WTC11 (cell line): ENCODE measurements around the gene HES3. TPM values are rescaled to one million over a fixed set of nuclear protein-coding genes. Genes with fewer than 3 reads are reported as not detected.

Experiments used
- ATAC-seq: fragments of 200-7000 bp; cut with Tn5 transposase; 2 replicates; pipeline ENCODE4 v1.10.0; 2021; ENCODE audit warnings: mild to moderate bottlenecking, moderate library complexity
- CTCF ChIA-PET: fragments of 300-600 bp; sonication (Branson Sonifier 250); formaldehyde crosslinking; loops from one replicate; lab custom pipeline; 2021; ENCODE audit warnings: antibody characterized with exemption; lab: Charles Lee
- POLR2A ChIA-PET: fragments of 350-600 bp; sonication (Branson Sonifier 250); formaldehyde crosslinking; loops from one replicate; lab custom pipeline; 2021; ENCODE audit warnings: antibody characterized with exemption; lab: Charles Lee
- DNase-seq: peaks from one replicate; pipeline ENCODE4 v3.0.0; 2021; ENCODE audit warnings: low spot score
- H3K27ac Mint-ChIP-seq: 2 replicates; pipeline ENCODE4 v1.8.0; 2021; ENCODE audit warnings: mixed read lengths
- H3K27me3 Mint-ChIP-seq: 2 replicates; pipeline ENCODE4 v1.8.0; 2021; ENCODE audit warnings: low read depth, mild to moderate bottlenecking, moderate library complexity, mixed read lengths
- H3K36me3 Mint-ChIP-seq: 2 replicates; pipeline ENCODE4 v1.8.0; 2021; ENCODE audit warnings: mixed read lengths
- H3K4me1 Mint-ChIP-seq: 2 replicates; pipeline ENCODE4 v1.8.0; 2022; ENCODE audit warnings: mixed read lengths
- H3K4me3 Mint-ChIP-seq: 2 replicates; pipeline ENCODE4 v1.8.0; 2021; ENCODE audit warnings: mild to moderate bottlenecking, moderate library complexity, mixed read lengths
- H3K9me3 Mint-ChIP-seq: 2 replicates; pipeline ENCODE4 v1.8.0; 2021; ENCODE audit warnings: mixed read lengths
- EMX1 ChIP-seq: fragments of 250-450 bp; sonication (Bioruptor Pico); IDR thresholded peaks from 2 replicates; pipeline ENCODE4 v1.8.0; 2021; ENCODE audit warnings: mild to moderate bottlenecking
- FOXJ3 ChIP-seq: sonication (generic); formaldehyde crosslinking; IDR thresholded peaks from 2 replicates; pipeline ENCODE4 v1.9.0; 2021; ENCODE audit warnings: missing genetic modification reagents, mild to moderate bottlenecking, borderline replicate concordance
- HMGA2 ChIP-seq: fragments of 250-450 bp; sonication (Bioruptor Pico); IDR thresholded peaks from 2 replicates; pipeline ENCODE4 v1.4.0; 2021; ENCODE audit warnings: mild to moderate bottlenecking, moderate library complexity
- IRF2 ChIP-seq: sonication (generic); formaldehyde crosslinking; IDR thresholded peaks from 2 replicates; pipeline ENCODE4 v1.8.0; 2022; ENCODE audit warnings: low read depth, missing genetic modification reagents, borderline replicate concordance
- NR2C2 ChIP-seq: sonication (generic); formaldehyde crosslinking; IDR thresholded peaks from 2 replicates; pipeline ENCODE4 v1.8.0; 2022; ENCODE audit warnings: mild to moderate bottlenecking, missing genetic modification reagents
- NR3C1 ChIP-seq: sonication (generic); formaldehyde crosslinking; conservative IDR thresholded peaks from 2 replicates; pipeline ENCODE4 v1.8.1; 2023; ENCODE audit warnings: low read depth, mild to moderate bottlenecking, missing genetic modification reagents
- RELA ChIP-seq: sonication (generic); formaldehyde crosslinking; IDR thresholded peaks from 2 replicates; pipeline ENCODE4 v1.8.1; 2022; ENCODE audit warnings: missing genetic modification reagents, mild to moderate bottlenecking, borderline replicate concordance
- SP1 ChIP-seq: sonication (generic); formaldehyde crosslinking; conservative IDR thresholded peaks from 2 replicates; pipeline ENCODE4 v1.8.1; 2022; ENCODE audit warnings: missing genetic modification reagents
- TEAD1 ChIP-seq: sonication (generic); formaldehyde crosslinking; IDR thresholded peaks from 2 replicates; pipeline ENCODE4 v1.8.0; 2022; ENCODE audit warnings: mild to moderate bottlenecking, missing genetic modification reagents
- TEAD4 ChIP-seq: sonication (generic); formaldehyde crosslinking; IDR thresholded peaks from 2 replicates; pipeline ENCODE4 v1.8.0; 2022; ENCODE audit warnings: mild to moderate bottlenecking, missing genetic modification reagents
- TP53 ChIP-seq: sonication (generic); formaldehyde crosslinking; IDR thresholded peaks from 2 replicates; pipeline ENCODE4 v1.8.1; 2023; ENCODE audit warnings: mild to moderate bottlenecking, missing genetic modification reagents
- ZNF232 ChIP-seq: sonication (generic); formaldehyde crosslinking; IDR thresholded peaks from 2 replicates; pipeline ENCODE4 v1.8.0; 2022; ENCODE audit warnings: mild to moderate bottlenecking, missing genetic modification reagents
- ZNF416 ChIP-seq: fragments of 250-450 bp; sonication (Bioruptor Pico); IDR thresholded peaks from 2 replicates; pipeline ENCODE4 v1.9.0; 2021; ENCODE audit warnings: mild to moderate bottlenecking, inconsistent platforms
- ZNF423 ChIP-seq: fragments of 250-450 bp; sonication (Bioruptor Pico); IDR thresholded peaks from 2 replicates; pipeline ENCODE4 v2.1.2; 2022; ENCODE audit warnings: mild to moderate bottlenecking, moderate library complexity
- total RNA-seq: library from RNA; stranded (reverse); gene quantifications from 3 replicates; pipeline ENCODE4 v1.2.3, GENCODE V29; 2021
- TF ChIP-seq, protein P1 (sequence below): sonication (generic); formaldehyde crosslinking; IDR thresholded peaks from 2 replicates; pipeline ENCODE4 v1.8.1; 2023; ENCODE audit warnings: mild to moderate bottlenecking, missing genetic modification reagents, moderate library complexity
- TF ChIP-seq, protein P2 (sequence below): fragments of 250-450 bp; sonication (Bioruptor Pico); IDR thresholded peaks from 2 replicates; pipeline ENCODE4 v1.9.0; 2021; ENCODE audit warnings: mild to moderate bottlenecking
- TF ChIP-seq, protein P3 (sequence below): sonication (generic); formaldehyde crosslinking; IDR thresholded peaks from 2 replicates; pipeline ENCODE4 v1.8.1; 2023; ENCODE audit warnings: mild to moderate bottlenecking, missing genetic modification reagents
- TF ChIP-seq, protein P4 (sequence below): fragments of 250-450 bp; sonication (Bioruptor Pico); IDR thresholded peaks from 2 replicates; pipeline ENCODE4 v2.1.2; 2022; ENCODE audit warnings: mild to moderate bottlenecking, moderate library complexity
- TF ChIP-seq, protein P5 (sequence below): sonication (generic); formaldehyde crosslinking; IDR thresholded peaks from 2 replicates; pipeline ENCODE4 v1.8.1; 2023; ENCODE audit warnings: mild to moderate bottlenecking, missing genetic modification reagents, borderline replicate concordance
- TF ChIP-seq, protein P6 (sequence below): fragments of 250-450 bp; sonication (Bioruptor Pico); IDR thresholded peaks from 2 replicates; pipeline ENCODE4 v1.8.0; 2021; ENCODE audit warnings: mild to moderate bottlenecking
- TF ChIP-seq, protein P7 (sequence below): sonication (generic); formaldehyde crosslinking; conservative IDR thresholded peaks from 2 replicates; pipeline ENCODE4 v1.8.1; 2023; ENCODE audit warnings: mild to moderate bottlenecking, low read depth, missing genetic modification reagents, moderate library complexity

Gene HES3
- total RNA-seq, 1 experiment from 2014 or later = 74.7 TPM

DNA sequence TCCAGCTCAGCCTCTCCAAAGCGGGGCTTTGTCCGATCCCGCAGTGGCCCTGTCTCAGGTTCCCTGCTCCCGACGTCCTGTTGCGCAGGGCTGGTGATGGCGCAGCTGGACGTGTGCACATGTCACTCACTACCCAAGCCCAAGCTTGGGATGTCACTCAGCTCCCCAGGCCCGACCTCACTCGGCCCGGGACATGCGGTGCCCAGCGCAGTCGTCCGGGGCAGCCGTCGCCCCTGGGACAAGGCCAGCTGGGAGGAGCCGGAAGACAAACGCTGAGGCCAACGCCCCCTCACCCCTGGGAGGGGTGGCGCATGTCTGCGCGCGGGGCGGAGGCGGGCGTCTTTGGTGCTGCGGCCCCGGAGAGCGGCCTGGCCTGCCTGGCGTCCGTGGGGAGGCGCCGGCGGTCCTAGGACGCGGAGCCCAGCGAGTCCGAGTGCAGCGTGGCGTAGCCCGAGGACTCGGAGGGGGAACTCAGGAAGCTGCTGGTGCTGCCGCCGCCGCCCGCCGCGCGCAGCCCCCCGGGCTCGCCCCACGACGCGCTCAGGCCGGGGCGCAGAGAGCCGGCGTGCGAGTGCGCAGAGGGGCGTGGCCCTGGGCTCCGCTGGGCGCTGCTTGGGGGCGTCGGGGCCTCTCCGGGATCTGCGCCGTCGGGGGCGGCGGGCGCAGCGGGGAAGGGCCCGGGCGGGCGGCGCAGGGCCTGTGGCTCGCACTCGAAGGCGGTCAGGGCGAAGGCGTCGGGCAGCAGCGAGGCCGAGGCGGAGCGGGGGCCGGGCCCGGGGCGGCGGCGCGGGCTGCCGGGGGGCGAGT, 5.2 kb downstream of the HES3 start:
- H3K27ac Mint-ChIP-seq = no peak overlapping the region
- no peak for DNase-seq
- POLR2A ChIA-PET = interaction anchor here (1.3 to 4.8 kb wide), 2 partner anchors 12 to 19 kb away, joined by 3 to 22 read pairs; partner anchors contain the start of gene ICMT
- H3K4me1 Mint-ChIP-seq = peaks cover 10% of the 10 kb centered on the region
- peak; percentile 3 for ATAC-seq
- CTCF ChIA-PET = interaction anchor here (0.6 to 21.4 kb wide), 17 partner anchors 13 to 237 kb away, joined by 3 to 489 read pairs (median 7); partner anchors contain the start of genes GPR153, HES2, ICMT and RNF207
- peak overlapping the region; percentile 57 for H3K4me3 Mint-ChIP-seq
- H3K9me3 Mint-ChIP-seq = no peaks in the 10 kb centered on the region
- peaks cover 52% of the 10 kb centered on the region for H3K27me3 Mint-ChIP-seq
- H3K36me3 Mint-ChIP-seq = no peaks in the 10 kb centered on the region
- TF ChIP-seq TEAD1 (CRISPR knock-in tag) (0 out of 2 replicates have a peak, but pooled peaks have one; percentile 63), ZNF232 (CRISPR knock-in tag) (no peak; the same call in 1 of the 2 replicates), FOXJ3 (CRISPR knock-in tag) (no peak), NR2C2 (CRISPR knock-in tag) (no peak), NR3C1 (no peak), ZNF423 (CRISPR knock-in tag) (peak; percentile 50; the same call in 1 of the 2 replicates), EMX1 (CRISPR knock-in tag) (no peak), TEAD4 (CRISPR knock-in tag) (no peak), RELA (no peak), ZNF416 (CRISPR knock-in tag) (no peak; the same call in 1 of the 2 replicates), IRF2 (CRISPR knock-in tag) (no peak), TP53 (CRISPR knock-in tag) (peak; percentile 5; the same call in 1 of the 2 replicates), HMGA2 (CRISPR knock-in tag) (no peak), SP1 (CRISPR knock-in tag) (peak; percentile 28)
- TF ChIP-seq, protein P1, sequence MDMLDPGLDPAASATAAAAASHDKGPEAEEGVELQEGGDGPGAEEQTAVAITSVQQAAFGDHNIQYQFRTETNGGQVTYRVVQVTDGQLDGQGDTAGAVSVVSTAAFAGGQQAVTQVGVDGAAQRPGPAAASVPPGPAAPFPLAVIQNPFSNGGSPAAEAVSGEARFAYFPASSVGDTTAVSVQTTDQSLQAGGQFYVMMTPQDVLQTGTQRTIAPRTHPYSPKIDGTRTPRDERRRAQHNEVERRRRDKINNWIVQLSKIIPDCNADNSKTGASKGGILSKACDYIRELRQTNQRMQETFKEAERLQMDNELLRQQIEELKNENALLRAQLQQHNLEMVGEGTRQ (CRISPR knock-in tag) = no peak
- TF ChIP-seq, protein P2, sequence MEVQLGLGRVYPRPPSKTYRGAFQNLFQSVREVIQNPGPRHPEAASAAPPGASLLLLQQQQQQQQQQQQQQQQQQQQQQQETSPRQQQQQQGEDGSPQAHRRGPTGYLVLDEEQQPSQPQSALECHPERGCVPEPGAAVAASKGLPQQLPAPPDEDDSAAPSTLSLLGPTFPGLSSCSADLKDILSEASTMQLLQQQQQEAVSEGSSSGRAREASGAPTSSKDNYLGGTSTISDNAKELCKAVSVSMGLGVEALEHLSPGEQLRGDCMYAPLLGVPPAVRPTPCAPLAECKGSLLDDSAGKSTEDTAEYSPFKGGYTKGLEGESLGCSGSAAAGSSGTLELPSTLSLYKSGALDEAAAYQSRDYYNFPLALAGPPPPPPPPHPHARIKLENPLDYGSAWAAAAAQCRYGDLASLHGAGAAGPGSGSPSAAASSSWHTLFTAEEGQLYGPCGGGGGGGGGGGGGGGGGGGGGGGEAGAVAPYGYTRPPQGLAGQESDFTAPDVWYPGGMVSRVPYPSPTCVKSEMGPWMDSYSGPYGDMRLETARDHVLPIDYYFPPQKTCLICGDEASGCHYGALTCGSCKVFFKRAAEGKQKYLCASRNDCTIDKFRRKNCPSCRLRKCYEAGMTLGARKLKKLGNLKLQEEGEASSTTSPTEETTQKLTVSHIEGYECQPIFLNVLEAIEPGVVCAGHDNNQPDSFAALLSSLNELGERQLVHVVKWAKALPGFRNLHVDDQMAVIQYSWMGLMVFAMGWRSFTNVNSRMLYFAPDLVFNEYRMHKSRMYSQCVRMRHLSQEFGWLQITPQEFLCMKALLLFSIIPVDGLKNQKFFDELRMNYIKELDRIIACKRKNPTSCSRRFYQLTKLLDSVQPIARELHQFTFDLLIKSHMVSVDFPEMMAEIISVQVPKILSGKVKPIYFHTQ (CRISPR knock-in tag) = no peak
- TF ChIP-seq, protein P3, sequence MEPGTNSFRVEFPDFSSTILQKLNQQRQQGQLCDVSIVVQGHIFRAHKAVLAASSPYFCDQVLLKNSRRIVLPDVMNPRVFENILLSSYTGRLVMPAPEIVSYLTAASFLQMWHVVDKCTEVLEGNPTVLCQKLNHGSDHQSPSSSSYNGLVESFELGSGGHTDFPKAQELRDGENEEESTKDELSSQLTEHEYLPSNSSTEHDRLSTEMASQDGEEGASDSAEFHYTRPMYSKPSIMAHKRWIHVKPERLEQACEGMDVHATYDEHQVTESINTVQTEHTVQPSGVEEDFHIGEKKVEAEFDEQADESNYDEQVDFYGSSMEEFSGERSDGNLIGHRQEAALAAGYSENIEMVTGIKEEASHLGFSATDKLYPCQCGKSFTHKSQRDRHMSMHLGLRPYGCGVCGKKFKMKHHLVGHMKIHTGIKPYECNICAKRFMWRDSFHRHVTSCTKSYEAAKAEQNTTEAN (CRISPR knock-in tag) = peak; percentile 38; the same call in 1 of the 2 replicates
- TF ChIP-seq, protein P4, sequence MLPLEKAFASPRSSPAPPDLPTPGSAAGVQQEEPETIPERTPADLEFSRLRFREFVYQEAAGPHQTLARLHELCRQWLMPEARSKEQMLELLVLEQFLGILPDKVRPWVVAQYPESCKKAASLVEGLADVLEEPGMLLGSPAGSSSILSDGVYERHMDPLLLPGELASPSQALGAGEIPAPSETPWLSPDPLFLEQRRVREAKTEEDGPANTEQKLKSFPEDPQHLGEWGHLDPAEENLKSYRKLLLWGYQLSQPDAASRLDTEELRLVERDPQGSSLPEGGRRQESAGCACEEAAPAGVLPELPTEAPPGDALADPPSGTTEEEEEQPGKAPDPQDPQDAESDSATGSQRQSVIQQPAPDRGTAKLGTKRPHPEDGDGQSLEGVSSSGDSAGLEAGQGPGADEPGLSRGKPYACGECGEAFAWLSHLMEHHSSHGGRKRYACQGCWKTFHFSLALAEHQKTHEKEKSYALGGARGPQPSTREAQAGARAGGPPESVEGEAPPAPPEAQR (CRISPR knock-in tag) = no peak
- TF ChIP-seq, protein P5, sequence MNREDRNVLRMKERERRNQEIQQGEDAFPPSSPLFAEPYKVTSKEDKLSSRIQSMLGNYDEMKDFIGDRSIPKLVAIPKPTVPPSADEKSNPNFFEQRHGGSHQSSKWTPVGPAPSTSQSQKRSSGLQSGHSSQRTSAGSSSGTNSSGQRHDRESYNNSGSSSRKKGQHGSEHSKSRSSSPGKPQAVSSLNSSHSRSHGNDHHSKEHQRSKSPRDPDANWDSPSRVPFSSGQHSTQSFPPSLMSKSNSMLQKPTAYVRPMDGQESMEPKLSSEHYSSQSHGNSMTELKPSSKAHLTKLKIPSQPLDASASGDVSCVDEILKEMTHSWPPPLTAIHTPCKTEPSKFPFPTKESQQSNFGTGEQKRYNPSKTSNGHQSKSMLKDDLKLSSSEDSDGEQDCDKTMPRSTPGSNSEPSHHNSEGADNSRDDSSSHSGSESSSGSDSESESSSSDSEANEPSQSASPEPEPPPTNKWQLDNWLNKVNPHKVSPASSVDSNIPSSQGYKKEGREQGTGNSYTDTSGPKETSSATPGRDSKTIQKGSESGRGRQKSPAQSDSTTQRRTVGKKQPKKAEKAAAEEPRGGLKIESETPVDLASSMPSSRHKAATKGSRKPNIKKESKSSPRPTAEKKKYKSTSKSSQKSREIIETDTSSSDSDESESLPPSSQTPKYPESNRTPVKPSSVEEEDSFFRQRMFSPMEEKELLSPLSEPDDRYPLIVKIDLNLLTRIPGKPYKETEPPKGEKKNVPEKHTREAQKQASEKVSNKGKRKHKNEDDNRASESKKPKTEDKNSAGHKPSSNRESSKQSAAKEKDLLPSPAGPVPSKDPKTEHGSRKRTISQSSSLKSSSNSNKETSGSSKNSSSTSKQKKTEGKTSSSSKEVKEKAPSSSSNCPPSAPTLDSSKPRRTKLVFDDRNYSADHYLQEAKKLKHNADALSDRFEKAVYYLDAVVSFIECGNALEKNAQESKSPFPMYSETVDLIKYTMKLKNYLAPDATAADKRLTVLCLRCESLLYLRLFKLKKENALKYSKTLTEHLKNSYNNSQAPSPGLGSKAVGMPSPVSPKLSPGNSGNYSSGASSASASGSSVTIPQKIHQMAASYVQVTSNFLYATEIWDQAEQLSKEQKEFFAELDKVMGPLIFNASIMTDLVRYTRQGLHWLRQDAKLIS = no peak
- TF ChIP-seq, protein P6, sequence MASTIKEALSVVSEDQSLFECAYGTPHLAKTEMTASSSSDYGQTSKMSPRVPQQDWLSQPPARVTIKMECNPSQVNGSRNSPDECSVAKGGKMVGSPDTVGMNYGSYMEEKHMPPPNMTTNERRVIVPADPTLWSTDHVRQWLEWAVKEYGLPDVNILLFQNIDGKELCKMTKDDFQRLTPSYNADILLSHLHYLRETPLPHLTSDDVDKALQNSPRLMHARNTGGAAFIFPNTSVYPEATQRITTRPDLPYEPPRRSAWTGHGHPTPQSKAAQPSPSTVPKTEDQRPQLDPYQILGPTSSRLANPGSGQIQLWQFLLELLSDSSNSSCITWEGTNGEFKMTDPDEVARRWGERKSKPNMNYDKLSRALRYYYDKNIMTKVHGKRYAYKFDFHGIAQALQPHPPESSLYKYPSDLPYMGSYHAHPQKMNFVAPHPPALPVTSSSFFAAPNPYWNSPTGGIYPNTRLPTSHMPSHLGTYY = peak; percentile 61; the same call in 1 of the 2 replicates
- TF ChIP-seq, protein P7, sequence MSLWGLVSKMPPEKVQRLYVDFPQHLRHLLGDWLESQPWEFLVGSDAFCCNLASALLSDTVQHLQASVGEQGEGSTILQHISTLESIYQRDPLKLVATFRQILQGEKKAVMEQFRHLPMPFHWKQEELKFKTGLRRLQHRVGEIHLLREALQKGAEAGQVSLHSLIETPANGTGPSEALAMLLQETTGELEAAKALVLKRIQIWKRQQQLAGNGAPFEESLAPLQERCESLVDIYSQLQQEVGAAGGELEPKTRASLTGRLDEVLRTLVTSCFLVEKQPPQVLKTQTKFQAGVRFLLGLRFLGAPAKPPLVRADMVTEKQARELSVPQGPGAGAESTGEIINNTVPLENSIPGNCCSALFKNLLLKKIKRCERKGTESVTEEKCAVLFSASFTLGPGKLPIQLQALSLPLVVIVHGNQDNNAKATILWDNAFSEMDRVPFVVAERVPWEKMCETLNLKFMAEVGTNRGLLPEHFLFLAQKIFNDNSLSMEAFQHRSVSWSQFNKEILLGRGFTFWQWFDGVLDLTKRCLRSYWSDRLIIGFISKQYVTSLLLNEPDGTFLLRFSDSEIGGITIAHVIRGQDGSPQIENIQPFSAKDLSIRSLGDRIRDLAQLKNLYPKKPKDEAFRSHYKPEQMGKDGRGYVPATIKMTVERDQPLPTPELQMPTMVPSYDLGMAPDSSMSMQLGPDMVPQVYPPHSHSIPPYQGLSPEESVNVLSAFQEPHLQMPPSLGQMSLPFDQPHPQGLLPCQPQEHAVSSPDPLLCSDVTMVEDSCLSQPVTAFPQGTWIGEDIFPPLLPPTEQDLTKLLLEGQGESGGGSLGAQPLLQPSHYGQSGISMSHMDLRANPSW (CRISPR knock-in tag) = no peak
